ENCODE data around the gene ACTR2.
"Not testable (repeated sequence)": the region's sequence is repeated elsewhere in the genome, so short reads cannot be mapped to it uniquely, and the experiment has no call there.

Gene ACTR2

DNA sequence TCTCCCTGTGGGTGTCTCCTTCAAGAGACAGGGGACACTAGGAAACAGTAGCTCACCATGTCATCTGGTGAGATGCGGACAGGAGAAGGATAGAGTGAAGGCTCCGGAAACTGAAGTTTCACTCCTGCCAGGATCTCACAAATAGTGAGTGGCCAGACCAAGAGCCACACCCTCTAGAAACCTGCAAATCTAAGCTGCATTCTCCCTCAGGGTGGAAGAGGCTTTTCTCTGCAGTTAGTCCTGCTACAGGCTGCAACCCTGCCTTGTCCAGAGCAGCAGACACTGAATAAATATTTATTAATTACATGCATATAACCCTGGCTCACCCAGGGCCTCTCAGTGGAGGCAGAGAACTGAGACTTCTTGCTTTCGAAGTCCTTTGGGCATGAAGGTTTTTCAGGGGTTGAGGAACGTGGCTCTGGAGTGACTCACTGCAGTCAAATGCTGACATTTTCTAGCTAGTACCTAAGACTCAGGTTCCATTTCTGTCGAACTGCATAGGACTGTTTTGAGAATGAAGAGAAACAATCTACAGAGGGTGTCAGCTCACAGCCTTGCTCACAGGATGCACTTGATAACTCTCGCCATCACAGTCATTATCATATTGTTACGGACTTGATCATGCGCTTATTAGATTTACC lies 87.3 kb downstream of the ACTR2 start:
- TF ChIP-seq, protein P1, sequence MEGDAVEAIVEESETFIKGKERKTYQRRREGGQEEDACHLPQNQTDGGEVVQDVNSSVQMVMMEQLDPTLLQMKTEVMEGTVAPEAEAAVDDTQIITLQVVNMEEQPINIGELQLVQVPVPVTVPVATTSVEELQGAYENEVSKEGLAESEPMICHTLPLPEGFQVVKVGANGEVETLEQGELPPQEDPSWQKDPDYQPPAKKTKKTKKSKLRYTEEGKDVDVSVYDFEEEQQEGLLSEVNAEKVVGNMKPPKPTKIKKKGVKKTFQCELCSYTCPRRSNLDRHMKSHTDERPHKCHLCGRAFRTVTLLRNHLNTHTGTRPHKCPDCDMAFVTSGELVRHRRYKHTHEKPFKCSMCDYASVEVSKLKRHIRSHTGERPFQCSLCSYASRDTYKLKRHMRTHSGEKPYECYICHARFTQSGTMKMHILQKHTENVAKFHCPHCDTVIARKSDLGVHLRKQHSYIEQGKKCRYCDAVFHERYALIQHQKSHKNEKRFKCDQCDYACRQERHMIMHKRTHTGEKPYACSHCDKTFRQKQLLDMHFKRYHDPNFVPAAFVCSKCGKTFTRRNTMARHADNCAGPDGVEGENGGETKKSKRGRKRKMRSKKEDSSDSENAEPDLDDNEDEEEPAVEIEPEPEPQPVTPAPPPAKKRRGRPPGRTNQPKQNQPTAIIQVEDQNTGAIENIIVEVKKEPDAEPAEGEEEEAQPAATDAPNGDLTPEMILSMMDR (IDR thresholded peaks at IDR 0.05; ENCODE audit: extremely low read depth, missing control alignments) = no peak
- DNase-seq (ENCODE audit: low spot score) = no peak

DNA sequence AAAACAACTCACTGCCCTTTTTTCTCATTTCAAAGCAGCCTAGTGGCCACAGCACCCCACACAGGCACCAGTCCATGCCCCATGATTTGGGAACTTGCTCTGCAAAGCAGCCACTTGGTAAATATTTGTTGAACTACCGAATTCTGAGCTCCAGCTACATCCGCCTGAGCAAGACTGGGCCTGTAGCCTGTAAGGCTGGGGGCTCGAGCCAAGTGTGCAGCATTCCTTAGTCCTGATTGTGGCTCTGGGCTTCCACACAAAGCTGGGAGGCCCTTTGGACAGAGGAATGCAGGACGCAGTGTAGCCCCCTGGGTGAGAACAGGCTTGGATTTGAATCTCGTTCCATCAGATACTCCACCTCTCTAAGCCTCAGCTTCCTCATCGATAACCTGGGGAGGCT lies 88.4 kb downstream of the ACTR2 start:
- TF ChIP-seq, protein P1 (IDR thresholded peaks at IDR 0.05; ENCODE audit: extremely low read depth, missing control alignments) = no peak
- no peak for DNase-seq (ENCODE audit: low spot score)

DNA sequence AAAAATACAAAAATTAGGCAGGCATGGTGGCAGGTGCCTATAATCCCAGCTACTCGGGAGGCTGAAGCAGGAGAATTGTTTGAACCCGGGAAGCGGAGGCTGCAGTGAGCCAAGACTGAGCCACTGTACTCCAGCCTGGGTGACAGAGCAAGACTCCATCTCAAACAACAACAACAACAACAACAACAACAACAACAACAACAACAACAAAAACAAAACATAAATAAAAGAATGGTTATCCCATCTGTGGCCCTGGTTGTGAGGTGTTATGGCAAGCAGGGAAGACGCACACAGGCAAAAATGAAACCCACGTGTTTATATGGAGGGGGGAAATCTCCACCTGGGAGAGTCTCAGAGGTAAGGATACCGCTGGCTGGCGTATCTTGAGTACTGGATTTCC lies 89.7 kb downstream of the ACTR2 start:
- DNase-seq (ENCODE audit: low spot score) = not testable (repeated sequence)

DNA sequence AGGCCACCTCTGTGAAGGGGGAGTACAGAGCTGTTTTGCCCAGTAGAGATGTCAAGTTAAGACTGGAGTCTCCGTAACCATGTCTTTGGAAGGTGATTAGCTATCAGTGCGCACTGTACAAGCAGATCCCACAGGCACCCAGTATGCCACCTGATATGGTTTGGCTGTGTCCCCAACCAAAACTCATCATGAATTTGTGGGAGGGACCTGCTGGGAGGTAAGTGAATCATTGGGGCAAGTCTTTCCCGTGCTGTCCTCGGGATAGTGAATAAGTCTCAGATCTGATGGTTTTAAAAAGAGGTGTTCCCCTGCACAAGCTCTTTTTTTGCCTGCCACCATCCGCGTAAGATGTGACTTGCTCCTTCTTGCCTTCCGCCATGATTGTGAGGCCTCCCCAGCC lies 90.2 kb downstream of the ACTR2 start:
- TF ChIP-seq, protein P1 (IDR thresholded peaks at IDR 0.05; ENCODE audit: extremely low read depth, missing control alignments) = no peak
- no peak for DNase-seq (ENCODE audit: low spot score)

DNA sequence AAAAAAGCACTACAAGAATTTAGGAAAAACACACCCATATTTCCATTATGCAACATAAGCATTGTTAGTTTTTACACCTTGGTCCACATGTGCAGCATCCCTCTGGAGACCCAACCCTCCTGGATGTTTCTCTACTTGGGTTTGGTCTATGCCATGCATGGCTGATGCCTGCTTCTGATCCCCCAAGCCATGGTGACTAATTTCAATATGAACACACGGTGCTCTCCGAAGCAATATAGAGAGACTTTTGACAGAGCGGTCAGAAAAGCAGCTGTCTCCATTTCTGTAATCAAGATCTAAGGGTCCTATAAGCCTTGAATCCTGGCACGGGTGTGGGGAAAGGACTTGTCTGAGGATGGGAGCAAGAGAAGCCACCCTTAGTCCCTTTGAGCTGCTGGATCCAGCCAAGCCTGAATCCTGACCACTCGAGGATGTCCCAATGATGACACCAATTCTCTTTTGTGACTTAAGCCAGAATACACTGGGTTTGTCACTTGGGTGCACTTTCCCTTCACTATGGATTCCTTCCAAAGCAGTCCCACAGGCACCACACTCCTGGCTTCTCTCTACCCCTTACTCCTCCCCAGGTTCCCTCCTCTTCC lies 91.5 kb downstream of the ACTR2 start:
- TF ChIP-seq, protein P1 (IDR thresholded peaks at IDR 0.05; ENCODE audit: extremely low read depth, missing control alignments) = no peak
- no peak for DNase-seq (ENCODE audit: low spot score)

DNA sequence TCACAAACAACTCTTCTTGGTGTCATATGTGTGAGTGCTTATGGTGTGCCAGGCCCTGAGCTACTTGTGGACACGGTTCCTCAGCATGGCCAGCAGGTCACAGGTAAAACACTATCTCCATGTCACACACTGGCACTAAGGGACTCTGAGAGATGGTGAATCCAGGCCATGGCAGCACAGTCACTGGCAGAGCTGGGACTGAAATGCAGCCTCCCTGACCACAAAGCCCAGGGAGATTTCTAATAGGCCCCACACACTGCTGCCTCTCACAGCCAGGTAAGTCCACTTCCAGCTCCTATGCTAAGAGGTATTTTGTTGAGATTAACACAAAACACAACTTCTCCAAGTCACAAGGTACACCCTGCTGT lies 92.0 kb downstream of the ACTR2 start:
- TF ChIP-seq, protein P1 (IDR thresholded peaks at IDR 0.05; ENCODE audit: extremely low read depth, missing control alignments) = no peak
- DNase-seq (ENCODE audit: low spot score) = no peak

DNA sequence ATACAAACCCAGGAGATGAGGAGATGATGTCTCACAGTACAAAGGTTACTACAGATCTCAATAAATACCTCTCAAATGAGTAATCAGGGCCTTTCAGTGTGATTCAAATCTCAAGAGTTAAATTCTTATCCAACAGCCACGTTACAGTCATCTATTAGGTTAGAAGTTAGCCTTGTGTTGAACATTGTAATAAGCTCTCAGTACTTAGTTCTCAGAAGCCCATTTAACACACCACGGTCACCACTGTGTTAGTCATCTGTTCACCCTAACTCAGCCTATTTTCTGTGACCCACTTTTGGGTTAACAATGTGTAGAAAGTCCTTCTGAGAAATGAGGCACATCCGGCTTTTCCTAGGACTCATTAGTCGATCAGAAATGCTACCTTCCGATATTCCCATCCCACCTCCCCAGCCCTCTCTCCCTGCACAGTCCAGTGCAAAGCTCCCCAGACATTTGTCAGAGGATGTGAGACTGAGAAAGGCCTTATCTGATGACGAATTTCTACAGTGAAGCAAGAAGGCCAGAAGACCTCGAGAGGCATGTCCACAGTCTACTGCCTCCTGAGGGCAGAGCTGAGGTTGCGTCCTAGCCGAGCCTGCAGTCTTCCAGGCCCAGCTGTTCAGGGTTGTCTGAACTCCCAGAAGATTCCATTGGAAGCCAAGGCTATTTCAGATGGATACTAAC lies 92.6 kb downstream of the ACTR2 start:
- DNase-seq (ENCODE audit: low spot score) = peak; percentile 69
- TF ChIP-seq, protein P1 (IDR thresholded peaks at IDR 0.05; ENCODE audit: extremely low read depth, missing control alignments) = peak; percentile 15

All from GM20000 (cell line).